Adrenal gland (tissue), 12 donors: ENCODE measurements around the gene NCK1. TPM values are rescaled to one million over a fixed set of nuclear protein-coding genes. Genes with fewer than 3 reads are reported as not detected.
A peak's percentile ranks its signal among the peaks of the same experiment; 100 is the strongest.

Experiments used
- DNase-seq, 7 donors: peaks; one replicate each; pipeline ENCODE4 v3.0.0-alpha.2; 2019 to 2020
- H3K27ac ChIP-seq, 5 donors: fragments of 200-600 bp; sonication (generic) in 4 of 5; 1 replicate in 3 of 5; 2 replicates in 2 of 5; pipeline versions ENCODE4 v1.5.1 to v1.8.0; 2016 to 2020; ENCODE audit warnings: mild to moderate bottlenecking in 1 of 5
- H3K27me3 ChIP-seq: fragments of 200-600 bp; 2 replicates; pipeline ENCODE4 v1.8.0; 2021
- H3K36me3 ChIP-seq, 2 donors: fragments of 200-600 bp; replicated peaks in 1 of 2; 1 replicate in 1 of 2; 2 replicates in 1 of 2; pipeline versions ENCODE4 v1.5.1 to v1.8.0; 2018 to 2022
- H3K4me1 ChIP-seq, 2 donors: fragments of 200-600 bp; replicated peaks in 1 of 2; 1 replicate in 1 of 2; 2 replicates in 1 of 2; pipeline versions ENCODE4 v1.5.1 to v1.8.0; 2018 to 2021
- H3K4me3 ChIP-seq, 4 donors: fragments of 200-600 bp; sonication (generic) in 3 of 4; one replicate each; pipeline ENCODE4 v1.5.1; 2016 to 2018
- H3K9me3 ChIP-seq, 3 donors: fragments of 200-600 bp; sonication (generic) in 1 of 3; replicated peaks in 1 of 3; 1 replicate in 2 of 3; 2 replicates in 1 of 3; pipeline versions ENCODE4 v1.5.1 to v1.8.0; 2016 to 2021
- CTCF ChIP-seq, 6 experiments: fragments of 450-650 bp in 4 of 6; fragments of 200-600 bp in 2 of 6; sonication (generic) in 1 of 6; IDR thresholded peaks; 1 replicate in 5 of 6; 2 replicates in 1 of 6; pipeline versions ENCODE4 v1.5.1 to v1.8.0; 2016 to 2021; ENCODE audit warnings: antibody characterized with exemption in 6 of 6, mild to moderate bottlenecking in 2 of 6, moderate library complexity in 1 of 6
- POLR2A ChIP-seq, 2 donors: fragments of 450-650 bp; IDR thresholded peaks; one replicate each; pipeline ENCODE4 v1.6.1; 2017; ENCODE audit warnings: antibody characterized with exemption in 2 of 2, mild to moderate bottlenecking in 2 of 2, moderate library complexity in 1 of 2
- WGBS, 4 donors: extraction: QIAGEN DNeasy Blood & Tissue Kit in 2 of 4; methylation state at CpG; one replicate each; pipeline versions ENCODE4 v1.1.5 to v1.1.7; 2013 to 2017; 5-methylcytosine and 5-hydroxymethylcytosine counted together
- intact Hi-C, 2 donors: fragments of 100-400 bp; cut with DNase I; formaldehyde crosslinking; loops; one replicate each; pipeline versions ENCODE4 v1.14.1 to v1.15.0; 2022 to 2023
- polyA plus RNA-seq, 3 donors: library from polyadenylated mRNA; stranded (reverse); fragments of 200-250 nt in 2 of 3; fragments of 350-450 nt in 1 of 3; fragmentation: Illumina TruSeq in 1 of 3; extraction: RNeasy Lipid Tissue Mini Kit (QIAGEN cat#74804) in 1 of 3; gene quantifications; one replicate each; pipeline ENCODE4 v1.2.3, GENCODE V29; 2013 to 2014
- total RNA-seq, 9 donors: library from RNA; depleted of rRNA in 4 of 9; stranded (reverse); fragments of >200 nt in 4 of 9; fragments of 120-200 nt in 1 of 9; fragmentation: NEBNext Ultra II Directional in 1 of 9; extraction: Animal tissue kit (Norgen Biotek cat#: 25700) in 1 of 9; gene quantifications; one replicate each; pipeline versions ENCODE4 v1.1.0 to v1.2.4, GENCODE V29; 2013 to 2023
- donor health status: healthy with polysubstance abuse.
- donor health status: Bipolar disorder and iron deficiency.
- donor health status: DM: yes; HTN: yes; CAD: no.
- donor health status: DM: no; HTN: no; CAD: no.
- donor health status: DM: no; HTN: no; CAD: no.
- donor health status: DM: yes; HTN: yes; CAD: no.

The NCK1 gene
- total and polyA plus RNA-seq, 12 donors = 6.0 to 59.2 (median 36.3) TPM

- TF ChIP-seq CTCF (IDR thresholded peaks at IDR 0.05) (no peak), POLR2A (IDR thresholded peaks at IDR 0.05) (no peak)
- Histone ChIP-seq H3K27ac (no peak overlapping the region), H3K4me1 (peaks cover 5 to 7% of the 10 kb centered on the region in 2 donors), H3K27me3 (no peaks in the 10 kb centered on the region), H3K9me3 (no peaks in the 10 kb centered on the region), H3K36me3 (no peaks in the 10 kb centered on the region), H3K4me3 (no peak overlapping the region)
- intact Hi-C loops = loop anchor here in 1 of 2 donors (10.0 kb wide), 1 partner anchor 225 kb away; no protein-coding TSS in a partner anchor
- DNase-seq = no peak
- WGBS, 4 donors = 91 to 95% (median 92%) methylated on average over 4 of the region's 4 CpGs
These were observed 127.9 kb downstream of the NCK1 start for GRCh38 chr3:136989781-136990524.

DNA sequence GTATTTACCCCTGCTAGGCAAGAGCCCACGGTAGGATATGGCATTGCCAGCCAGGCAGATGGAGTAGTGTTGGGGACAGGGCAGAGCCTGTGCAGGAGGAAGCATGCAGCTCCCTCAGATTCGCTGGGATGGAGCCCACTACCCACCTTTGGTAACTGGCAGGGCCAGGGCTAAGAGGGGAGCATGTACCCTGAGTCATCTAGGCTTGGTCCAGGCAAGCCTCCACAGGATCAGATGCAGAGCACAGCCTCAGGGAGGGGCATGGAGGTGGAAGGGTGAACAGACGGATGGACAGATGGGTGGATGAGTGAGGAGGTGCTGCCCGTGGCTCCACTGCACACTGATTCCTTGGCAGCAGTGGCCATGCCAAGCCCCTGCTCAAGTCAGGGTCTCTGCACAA is 128.8 kb downstream of the NCK1 start:
- H3K36me3 ChIP-seq = no peaks in the 10 kb centered on the region
- TF ChIP-seq CTCF (IDR thresholded peaks at IDR 0.05) (no peak), POLR2A (IDR thresholded peaks at IDR 0.05) (no peak)
- intact Hi-C loops = loop anchor here in 1 of 2 donors (10.0 kb wide), 1 partner anchor 226 kb away; no protein-coding TSS in a partner anchor
- no peak overlapping the region for H3K27ac ChIP-seq
- H3K27me3 ChIP-seq = no peaks in the 10 kb centered on the region
- 70 to 96% (median 92%) methylated on average over 3 to 4 of the region's 4 CpGs for WGBS, 4 donors
- peaks cover 5 to 11% of the 10 kb centered on the region in 2 donors for H3K4me1 ChIP-seq
- H3K4me3 ChIP-seq = no peak overlapping the region
- no peaks in the 10 kb centered on the region for H3K9me3 ChIP-seq
- DNase-seq = no peak

DNA sequence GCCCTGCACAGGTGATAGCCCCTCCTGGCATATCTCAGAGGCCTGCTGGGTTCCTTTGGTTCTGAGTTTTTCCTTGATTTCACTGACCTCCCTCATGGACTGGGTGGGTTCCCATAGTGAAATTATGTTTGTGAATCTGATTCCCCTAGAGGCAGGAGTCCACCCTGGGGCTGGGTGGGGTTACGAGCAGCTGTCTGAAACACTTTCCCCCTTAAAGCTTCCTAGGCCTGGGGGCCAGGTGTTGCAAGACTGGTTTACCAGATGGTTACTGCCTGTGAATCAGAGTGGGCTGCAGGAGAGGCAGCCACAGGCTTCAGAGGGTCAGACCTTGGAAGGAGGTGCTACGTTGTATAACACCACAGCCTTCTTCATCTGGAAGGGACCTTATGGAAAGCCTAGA is 130.1 kb downstream of the NCK1 start:
- Histone ChIP-seq H3K4me3 (no peak overlapping the region), H3K27me3 (no peaks in the 10 kb centered on the region), H3K36me3 (no peaks in the 10 kb centered on the region), H3K4me1 (peaks cover 5 to 11% of the 10 kb centered on the region in 2 donors), H3K27ac (no peak overlapping the region), H3K9me3 (no peaks in the 10 kb centered on the region)
- TF ChIP-seq POLR2A (IDR thresholded peaks at IDR 0.05) (no peak), CTCF (IDR thresholded peaks at IDR 0.05) (no peak)
- intact Hi-C loops = loop anchor here in 1 of 2 donors (10.0 kb wide), 1 partner anchor 227 kb away; no protein-coding TSS in a partner anchor
- DNase-seq = no peak
- WGBS, 4 donors = 88 to 100% (median 97%) methylated on average over 1 to 2 of the region's 2 CpGs

GRCh38 chr3:136994772-136995516 is 132.9 kb downstream of the NCK1 start:
- peak; percentile 75 to 92 (median 83) for DNase-seq
- peak overlapping the region in 4 of 5 donors; percentile 24 to 77 (median 52) for H3K27ac ChIP-seq
- H3K9me3 ChIP-seq = no peaks in the 10 kb centered on the region
- WGBS, 4 donors = 42 to 47% (median 43%) methylated on average over 8 of the region's 8 CpGs
- peaks cover 5 to 11% of the 10 kb centered on the region in 2 donors for H3K4me1 ChIP-seq
- intact Hi-C loops = loop anchor here in 1 of 2 donors (10.0 kb wide), 1 partner anchor 230 kb away; no protein-coding TSS in a partner anchor
- no peak for TF ChIP-seq CTCF (IDR thresholded peaks at IDR 0.05)
- no peak for TF ChIP-seq POLR2A (IDR thresholded peaks at IDR 0.05)
- no peak overlapping the region for H3K4me3 ChIP-seq
- H3K27me3 ChIP-seq = no peaks in the 10 kb centered on the region
- no peaks in the 10 kb centered on the region for H3K36me3 ChIP-seq
